A673 (cell line): Measurements from ENCODE around the gene PZP. TPM values are rescaled to one million over a fixed set of nuclear protein-coding genes. Genes with fewer than 3 reads are reported as not detected.
"Not testable (repeated sequence)": the region's sequence is repeated elsewhere in the genome, so short reads cannot be mapped to it uniquely, and the experiment has no call there.

Experiments used
- BruUV-seq: library from RNA; stranded (reverse); fragments of 400-500 nt; replicated peaks from 2 replicates; lab custom pipeline; 2021; lab: Mats Ljungman, UMichigan
- CTCF ChIA-PET: fragments of 300-600 bp; sonication (Branson Sonifier 250); formaldehyde crosslinking; loops from one replicate; lab custom pipeline; 2022; ENCODE audit warnings: antibody characterized with exemption; lab: Charles Lee
- POLR2A ChIA-PET: fragments of 300-600 bp; sonication (Branson Sonifier 250); formaldehyde crosslinking; loops from one replicate; lab custom pipeline; 2022; ENCODE audit warnings: antibody characterized with exemption; ENCODE audit not compliant: low non-redundant PET; lab: Charles Lee
- DNase-seq: peaks from one replicate; pipeline ENCODE4 v3.0.0-alpha.2; 2015; ENCODE audit warnings: low spot score
- H3K27ac ChIP-seq: fragments of 200-600 bp; sonication (generic); 2 replicates; pipeline ENCODE4 v1.5.1; 2016; ENCODE audit warnings: mixed run types, low read depth, mild to moderate bottlenecking, mixed read lengths, antibody characterized with exemption, low read length; ENCODE audit not compliant: poor library complexity, severe bottlenecking
- H3K27me3 ChIP-seq: fragments of 200-600 bp; sonication (generic); replicated peaks from 2 replicates; pipeline ENCODE4 v1.6.1; 2017; ENCODE audit warnings: mixed run types, low read depth, mild to moderate bottlenecking, mixed read lengths, antibody characterized with exemption, low read length; ENCODE audit not compliant: insufficient read depth, poor library complexity
- H3K36me3 ChIP-seq: fragments of 200-600 bp; sonication (generic); 2 replicates; pipeline ENCODE4 v1.6.1; 2016; ENCODE audit warnings: mixed run types, mild to moderate bottlenecking, mixed read lengths, antibody characterized with exemption, low read length; ENCODE audit not compliant: insufficient read depth, poor library complexity, severe bottlenecking
- H3K4me1 ChIP-seq: fragments of 200-600 bp; sonication (generic); 2 replicates; pipeline ENCODE4 v1.6.1; 2017; ENCODE audit warnings: mixed run types, mild to moderate bottlenecking, mixed read lengths, antibody characterized with exemption, low read length; ENCODE audit not compliant: insufficient read depth, poor library complexity, severe bottlenecking
- H3K4me3 ChIP-seq: fragments of 200-600 bp; sonication (generic); 2 replicates; pipeline ENCODE4 v1.5.1; 2016; ENCODE audit warnings: low read depth, mixed run types, mild to moderate bottlenecking, mixed read lengths, low read length; ENCODE audit not compliant: poor library complexity, severe bottlenecking
- H3K9me3 ChIP-seq: fragments of 200-600 bp; sonication (generic); 2 replicates; pipeline ENCODE4 v1.6.1; 2016; ENCODE audit warnings: mixed run types, low read depth, mild to moderate bottlenecking, mixed read lengths, antibody characterized with exemption, low read length; ENCODE audit not compliant: poor library complexity, severe bottlenecking
- EZH2 ChIP-seq: fragments of 200-600 bp; sonication (generic); IDR thresholded peaks from 2 replicates; pipeline ENCODE4 v1.6.1; 2017; ENCODE audit warnings: borderline replicate concordance, low read depth, mild to moderate bottlenecking, mixed read lengths, antibody characterized with exemption, low read length; ENCODE audit not compliant: poor library complexity, severe bottlenecking
- intact Hi-C: fragments of 100-400 bp; cut with micrococcal nuclease; formaldehyde crosslinking; loops from one replicate; pipeline ENCODE4 v1.10.0; 2022; ENCODE audit not compliant: unreplicated experiment
- total RNA-seq: library from RNA; stranded (reverse); gene quantifications from 2 replicates; pipeline ENCODE4 v1.2.3, GENCODE V29; 2021
- TF ChIP-seq, protein P1 (sequence below): fragments of 300-800, 200-600 bp; sonication (generic); conservative IDR thresholded peaks from 2 replicates; pipeline ENCODE4 v1.5.1; 2017; ENCODE audit warnings: low read depth, mild to moderate bottlenecking, antibody characterized with exemption, low read length, moderate library complexity, mixed read lengths

The PZP gene
- total RNA-seq, 1 experiment from 2014 or later = not detected

DNA sequence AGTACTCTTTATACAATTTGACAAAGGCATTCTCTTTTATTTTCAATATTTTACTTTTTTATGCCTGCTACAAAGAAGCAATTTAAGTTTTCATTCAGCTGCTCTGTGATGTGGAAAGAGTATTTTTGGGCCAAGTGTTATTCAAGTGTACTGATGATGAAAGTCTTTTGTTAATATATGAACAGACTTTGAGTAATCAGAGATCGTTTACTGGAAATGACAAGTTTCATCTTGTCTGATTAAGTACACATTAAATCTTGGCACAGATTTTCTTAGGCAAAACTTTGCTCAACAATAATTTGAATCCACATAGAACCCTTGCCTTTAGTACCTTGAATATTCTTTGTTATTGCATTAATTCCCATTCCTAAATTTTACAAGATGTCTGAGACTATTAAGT is 13.3 kb upstream of the PZP start:
- peak; percentile 18 for DNase-seq
- no TSS peak for BruUV-seq
- CTCF ChIA-PET = interaction anchor here (0.6 kb wide), 1 partner anchor 157 kb away, joined by 3 read pairs; no protein-coding TSS in a partner anchor
- POLR2A ChIA-PET = no interaction called here
- Histone ChIP-seq H3K4me3 (no peak overlapping the region), H3K27me3 (no peaks in the 10 kb centered on the region), H3K36me3 (no peaks in the 10 kb centered on the region), H3K27ac (no peak overlapping the region), H3K4me1 (no peaks in the 10 kb centered on the region), H3K9me3 (no peaks in the 10 kb centered on the region)
- intact Hi-C loops = no loop called here
- TF ChIP-seq, protein P1, sequence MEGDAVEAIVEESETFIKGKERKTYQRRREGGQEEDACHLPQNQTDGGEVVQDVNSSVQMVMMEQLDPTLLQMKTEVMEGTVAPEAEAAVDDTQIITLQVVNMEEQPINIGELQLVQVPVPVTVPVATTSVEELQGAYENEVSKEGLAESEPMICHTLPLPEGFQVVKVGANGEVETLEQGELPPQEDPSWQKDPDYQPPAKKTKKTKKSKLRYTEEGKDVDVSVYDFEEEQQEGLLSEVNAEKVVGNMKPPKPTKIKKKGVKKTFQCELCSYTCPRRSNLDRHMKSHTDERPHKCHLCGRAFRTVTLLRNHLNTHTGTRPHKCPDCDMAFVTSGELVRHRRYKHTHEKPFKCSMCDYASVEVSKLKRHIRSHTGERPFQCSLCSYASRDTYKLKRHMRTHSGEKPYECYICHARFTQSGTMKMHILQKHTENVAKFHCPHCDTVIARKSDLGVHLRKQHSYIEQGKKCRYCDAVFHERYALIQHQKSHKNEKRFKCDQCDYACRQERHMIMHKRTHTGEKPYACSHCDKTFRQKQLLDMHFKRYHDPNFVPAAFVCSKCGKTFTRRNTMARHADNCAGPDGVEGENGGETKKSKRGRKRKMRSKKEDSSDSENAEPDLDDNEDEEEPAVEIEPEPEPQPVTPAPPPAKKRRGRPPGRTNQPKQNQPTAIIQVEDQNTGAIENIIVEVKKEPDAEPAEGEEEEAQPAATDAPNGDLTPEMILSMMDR = no peak
- TF ChIP-seq EZH2 = no peak

DNA sequence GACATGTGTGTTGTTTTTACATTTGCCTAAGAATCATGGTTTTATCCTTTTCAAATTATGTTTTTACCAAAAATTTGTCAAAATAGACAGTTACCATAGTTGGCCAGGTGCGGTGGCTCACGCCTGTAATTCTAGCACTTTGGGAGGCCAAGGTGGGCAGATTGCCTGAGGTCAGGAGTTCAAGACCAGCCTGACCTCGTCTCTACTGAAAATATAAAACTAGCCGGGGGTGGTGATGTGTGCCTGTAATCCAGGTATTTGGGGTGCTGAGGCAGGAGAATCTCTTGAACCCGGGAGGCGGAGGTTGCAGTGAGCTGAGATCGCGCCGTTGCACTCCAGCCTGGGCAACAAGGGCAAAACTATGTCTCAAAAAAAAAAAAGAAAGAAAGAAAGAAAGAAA is 12.8 kb upstream of the PZP start:
- POLR2A ChIA-PET, H3K4me3 ChIP-seq, H3K27me3 ChIP-seq, BruUV-seq, CTCF ChIA-PET, H3K9me3 ChIP-seq, intact Hi-C loops, H3K4me1 ChIP-seq, DNase-seq, H3K27ac ChIP-seq, H3K36me3 ChIP-seq: not testable (repeated sequence)

DNA sequence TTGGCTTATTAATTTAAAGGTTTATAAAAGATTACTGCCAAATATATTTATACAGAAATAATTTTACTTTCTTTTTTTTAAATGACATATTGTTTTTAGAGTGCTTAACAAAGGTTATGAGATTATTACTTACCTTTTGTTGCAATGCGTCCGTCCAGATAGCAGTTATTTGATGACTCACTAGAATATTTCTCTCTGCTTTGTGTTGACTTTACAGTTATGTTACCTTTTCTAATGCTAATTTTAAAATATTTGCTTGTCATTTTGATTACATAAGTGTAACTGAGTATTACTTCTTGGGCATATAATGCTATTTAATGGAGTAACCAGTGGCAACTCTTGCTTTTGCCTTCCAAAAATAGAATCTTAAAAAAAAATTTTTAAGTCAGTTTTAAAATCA is 6.3 kb upstream of the PZP start:
- no peaks in the 10 kb centered on the region for H3K36me3 ChIP-seq
- POLR2A ChIA-PET = no interaction called here
- no peak for DNase-seq
- intact Hi-C loops = no loop called here
- no peak overlapping the region for H3K4me3 ChIP-seq
- CTCF ChIA-PET = no interaction called here
- H3K27ac ChIP-seq = no peak overlapping the region
- peaks cover 6% of the 10 kb centered on the region for H3K27me3 ChIP-seq
- no peaks in the 10 kb centered on the region for H3K9me3 ChIP-seq
- BruUV-seq = no TSS peak
- TF ChIP-seq EZH2 = no peak
- TF ChIP-seq, protein P1 = no peak
- H3K4me1 ChIP-seq = no peaks in the 10 kb centered on the region

- BruUV-seq = no TSS peak
- Histone ChIP-seq H3K4me3 (no peak overlapping the region), H3K27ac (no peak overlapping the region), H3K4me1 (no peaks in the 10 kb centered on the region), H3K9me3 (no peaks in the 10 kb centered on the region), H3K27me3 (peaks cover 6% of the 10 kb centered on the region), H3K36me3 (no peaks in the 10 kb centered on the region)
- POLR2A ChIA-PET = no interaction called here
- intact Hi-C loops = no loop called here
- TF ChIP-seq EZH2 = no peak
- TF ChIP-seq, protein P1 = no peak
- CTCF ChIA-PET = no interaction called here
- no peak for DNase-seq
Measured at GRCh38 chr12:9211687-9212086, 3.5 kb upstream of the PZP start.
